ENCODE data around the gene CDH5. TPM values are rescaled to one million over a fixed set of nuclear protein-coding genes. Genes with fewer than 3 reads are reported as not detected.

Gene CDH5
- total and polyA plus RNA-seq, 2 donors (not counting 3 experiments of a cell fraction or from before 2014, with no cell fraction given): 765 to 815 TPM

GRCh38 chr16:66388350-66389139 is 22.1 kb downstream of the CDH5 start:
- Histone ChIP-seq H4K20me1 (replicated peaks; ENCODE audit: control insufficient read depth, extremely low read depth, insufficient read depth, low read length) (peaks cover 3% of the 10 kb centered on the region), H3K4me1 (ENCODE audit: control insufficient read depth, extremely low read depth, insufficient read depth, low read length) (peaks cover 10% of the 10 kb centered on the region), H2AFZ (ENCODE audit: low read depth, low read length) (no peak overlapping the region), H3K9me1 (replicated peaks; ENCODE audit: control insufficient read depth, extremely low read depth, insufficient read depth, low read length) (no peaks in the 10 kb centered on the region), H3K9me3 (replicated peaks; ENCODE audit: control insufficient read depth, insufficient read depth, low read length) (no peaks in the 10 kb centered on the region), H3K4me3 (replicated peaks in 1 of 3; ENCODE audit: insufficient read depth in 1 of 3, low read depth in 1 of 3, low read length in 3 of 3) (no peak overlapping the region), H3K9ac (replicated peaks; ENCODE audit: extremely low read depth, insufficient read depth, low read length) (no peak overlapping the region), H3K36me3 (ENCODE audit: control insufficient read depth in 2 of 2, extremely low read depth in 1 of 2, insufficient read depth in 2 of 2, low read length in 2 of 2) (peaks cover 63 to 67% of the 10 kb centered on the region in 2 experiments), H3K27ac (ENCODE audit: insufficient read depth, low read depth, low read length) (no peak overlapping the region), H3K27me3 (ENCODE audit: control insufficient read depth in 2 of 2, insufficient read depth in 2 of 2, low read length in 2 of 2) (no peaks in the 10 kb centered on the region), H3K4me2 (ENCODE audit: insufficient read depth, low read length) (no peak overlapping the region), H3K79me2 (ENCODE audit: control insufficient read depth, insufficient read depth, low read length) (peaks cover 90% of the 10 kb centered on the region)
- BruUV-seq (replicated peaks): no TSS peak
- ChIA-PET CTCF (interaction anchor here (1.5 kb wide), 1 partner anchor 18 kb away, joined by 3 read pairs; no protein-coding TSS in a partner anchor), POLR2A (no interaction called here)
- dilution Hi-C loops (cut with MboI; ENCODE audit: extremely low pct_ligation_motif_present, low sequenced_read_pairs): no loop called here
- intact Hi-C loops (cut with micrococcal nuclease): no loop called here
- TF ChIP-seq FOS (IDR thresholded peaks at IDR 0.05; ENCODE audit: borderline replicate concordance, insufficient read depth, low read length): no peak
- no peak for TF ChIP-seq MYC (IDR thresholded peaks at IDR 0.05; ENCODE audit: low read depth, low read length)
- TF ChIP-seq POLR2AphosphoS5 (IDR thresholded peaks at IDR 0.05; ENCODE audit: insufficient read depth, low read depth, low read length): peak; percentile 7
- TF ChIP-seq POLR2A (IDR thresholded peaks at IDR 0.05; ENCODE audit: low read depth, low read length): peak; percentile 33
- no peak for TF ChIP-seq CTCF (IDR thresholded peaks at IDR 0.05; ENCODE audit: extremely low read depth in 1 of 2, insufficient read depth in 1 of 2, low read depth in 1 of 2, low read length in 2 of 2)
- TF ChIP-seq EZH2 (IDR thresholded peaks at IDR 0.05; ENCODE audit: borderline replicate concordance, low read depth, low read length, severe bottlenecking): no peak
- TF ChIP-seq MAX (IDR thresholded peaks at IDR 0.05; ENCODE audit: insufficient read depth, insufficient read length): no peak
- no peak for TF ChIP-seq JUN (IDR thresholded peaks at IDR 0.05; ENCODE audit: borderline replicate concordance, insufficient read depth, insufficient read length, low read depth)
- no peak for TF ChIP-seq GATA2 (IDR thresholded peaks at IDR 0.05; ENCODE audit: insufficient read depth, insufficient read length, low read depth, low read length)
- DNase-seq (ENCODE audit: low read depth, low spot score) (no peak), FAIRE-seq (no peak)

All from endothelial cell of umbilical vein (primary cell).